GM11168 (cell line): Measurements from ENCODE around the gene S100A1.

Experiments
- in situ Hi-C: fragments of 300-500 bp; cut with MboI; formaldehyde crosslinking; loops from one replicate; pipeline ENCODE4 v1.12.0; 2022; ENCODE audit warnings: low sequenced_read_pairs; ENCODE audit not compliant: unreplicated experiment

S100A1 gene

DNA sequence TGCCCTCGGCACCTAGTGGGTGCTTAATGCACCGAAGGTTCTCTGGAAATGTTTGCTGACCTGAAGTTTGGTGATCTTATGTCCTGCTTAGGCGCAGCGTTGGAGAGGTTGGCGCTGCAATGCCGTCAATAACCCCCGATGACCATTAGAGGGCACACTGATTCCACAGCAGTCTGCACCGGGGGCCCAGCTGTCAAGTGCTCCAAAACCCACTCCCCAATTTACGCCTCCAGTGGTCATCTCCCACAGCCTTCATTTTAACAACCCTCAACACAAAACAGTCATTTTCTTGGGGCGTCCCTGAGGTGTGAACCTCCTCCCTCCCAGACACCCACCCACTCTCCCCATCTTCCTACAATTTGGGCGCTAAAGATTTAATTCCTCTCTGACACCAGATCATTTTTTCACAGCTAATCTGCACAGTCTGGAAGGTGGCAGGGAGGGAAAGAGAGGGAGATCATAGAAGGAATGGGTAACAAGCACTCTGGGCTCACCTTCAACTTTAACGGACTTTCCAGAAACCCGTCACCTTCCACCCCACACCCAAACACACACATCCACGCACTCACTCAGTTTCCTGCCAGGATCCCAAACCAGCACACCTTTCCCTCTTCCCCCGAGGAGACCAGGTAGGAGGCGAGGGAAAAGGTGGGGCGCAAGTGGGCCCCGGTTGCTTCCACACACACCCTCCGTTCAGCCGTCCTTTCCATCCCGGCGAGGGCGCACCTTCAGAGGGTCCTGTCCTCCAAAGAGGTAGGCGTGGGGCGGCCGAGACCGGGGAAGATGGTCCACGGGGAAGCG, 49.7 kb downstream of the S100A1 start:
- in situ Hi-C loops: loop anchor here (5.0 to 10.0 kb wide), 3 partner anchors 67 to 297 kb away; partner anchors contain the start of gene JTB

DNA sequence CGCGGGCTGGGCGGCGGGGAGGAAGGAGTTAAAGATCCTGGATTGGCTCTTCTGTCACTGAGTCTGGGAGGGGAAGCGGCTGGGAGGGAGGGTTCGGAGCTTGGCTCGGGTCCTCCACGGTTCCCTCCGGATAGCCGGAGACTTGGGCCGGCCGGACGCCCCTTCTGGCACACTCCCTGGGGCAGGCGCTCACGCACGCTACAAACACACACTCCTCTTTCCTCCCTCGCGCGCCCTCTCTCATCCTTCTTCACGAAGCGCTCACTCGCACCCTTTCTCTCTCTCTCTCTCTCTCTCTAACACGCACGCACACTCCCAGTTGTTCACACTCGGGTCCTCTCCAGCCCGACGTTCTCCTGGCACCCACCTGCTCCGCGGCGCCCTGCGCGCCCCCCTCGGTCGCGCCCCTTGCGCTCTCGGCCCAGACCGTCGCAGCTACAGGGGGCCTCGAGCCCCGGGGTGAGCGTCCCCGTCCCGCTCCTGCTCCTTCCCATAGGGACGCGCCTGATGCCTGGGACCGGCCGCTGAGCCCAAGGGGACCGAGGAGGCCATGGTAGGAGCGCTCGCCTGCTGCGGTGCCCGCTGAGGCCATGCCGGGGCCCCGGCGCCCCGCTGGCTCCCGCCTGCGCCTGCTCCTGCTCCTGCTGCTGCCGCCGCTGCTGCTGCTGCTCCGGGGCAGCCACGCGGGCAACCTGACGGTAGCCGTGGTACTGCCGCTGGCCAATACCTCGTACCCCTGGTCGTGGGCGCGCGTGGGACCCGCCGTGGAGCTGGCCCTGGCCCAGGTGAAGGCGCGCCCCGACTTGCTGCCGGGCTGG, 50.5 kb downstream of the S100A1 start, which contains the start of gene NPR1:
Gene NPR1, plus strand, starts transcription at position 170 of the 818 bp plus-strand sequence. Its CDS starts 421 bp downstream, at position 591.
- in situ Hi-C loops: loop anchor here (5.0 to 10.0 kb wide), 3 partner anchors 66 to 296 kb away; partner anchors contain the start of gene JTB

DNA sequence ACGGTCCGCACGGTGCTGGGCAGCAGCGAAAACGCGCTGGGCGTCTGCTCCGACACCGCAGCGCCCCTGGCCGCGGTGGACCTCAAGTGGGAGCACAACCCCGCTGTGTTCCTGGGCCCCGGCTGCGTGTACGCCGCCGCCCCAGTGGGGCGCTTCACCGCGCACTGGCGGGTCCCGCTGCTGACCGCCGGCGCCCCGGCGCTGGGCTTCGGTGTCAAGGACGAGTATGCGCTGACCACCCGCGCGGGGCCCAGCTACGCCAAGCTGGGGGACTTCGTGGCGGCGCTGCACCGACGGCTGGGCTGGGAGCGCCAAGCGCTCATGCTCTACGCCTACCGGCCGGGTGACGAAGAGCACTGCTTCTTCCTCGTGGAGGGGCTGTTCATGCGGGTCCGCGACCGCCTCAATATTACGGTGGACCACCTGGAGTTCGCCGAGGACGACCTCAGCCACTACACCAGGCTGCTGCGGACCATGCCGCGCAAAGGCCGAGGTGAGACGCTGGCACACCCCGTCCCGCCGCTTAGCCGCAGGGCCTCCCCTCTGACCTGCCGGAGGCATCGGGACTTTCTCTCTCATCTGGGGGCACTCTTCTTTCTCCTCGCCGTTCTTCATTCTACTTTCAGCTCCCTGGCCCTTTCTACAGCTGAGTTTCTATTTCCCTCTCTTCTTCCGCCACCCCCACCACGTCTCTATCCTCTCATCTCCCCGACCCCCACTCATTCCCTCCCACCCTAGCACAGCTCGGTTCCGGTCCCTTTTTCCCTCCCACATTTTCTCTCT, 51.3 kb downstream of the S100A1 start:
- in situ Hi-C loops: loop anchor here (5.0 to 10.0 kb wide), 3 partner anchors 65 to 295 kb away; partner anchors contain the start of gene JTB

DNA sequence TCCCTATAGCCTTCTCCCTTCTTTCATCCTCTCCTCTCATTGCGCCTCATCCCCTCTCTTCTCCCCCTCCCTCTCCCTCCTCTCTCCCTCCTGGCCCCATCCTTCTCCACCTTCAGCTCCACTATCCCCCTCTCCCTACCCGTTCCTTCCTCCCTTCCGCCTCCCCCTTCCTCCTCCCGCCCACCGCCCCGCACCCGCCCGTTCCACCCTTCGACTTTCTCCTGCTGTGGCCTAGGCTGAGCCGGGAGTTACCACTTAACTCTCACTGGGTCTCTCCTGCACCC, 51.8 kb downstream of the S100A1 start:
- in situ Hi-C loops: no loop called here
